ENCODE results near the gene MAPKAP1. TPM values are rescaled to one million over a fixed set of nuclear protein-coding genes. Genes with fewer than 3 reads are reported as not detected.

Gene MAPKAP1
- total and polyA plus RNA-seq, 2 donors: 61.4 to 97.6 TPM

GRCh38 chr9:125652759-125653158, 54.2 kb downstream of the MAPKAP1 start:
- Histone ChIP-seq H3K27ac (ENCODE audit: low read depth) (no peak overlapping the region), H3K4me1 (ENCODE audit: insufficient read depth) (no peaks in the 10 kb centered on the region), H3K4me3 (ENCODE audit: low read depth, low read length) (no peak overlapping the region), H3K36me3 (ENCODE audit: insufficient read depth) (peaks cover 2% of the 10 kb centered on the region)
- DNase-seq (ENCODE audit: extremely low spot score): no peak
- WGBS: 80% methylated on average over 6 of the region's 6 CpGs

- H3K36me3 ChIP-seq (ENCODE audit: insufficient read depth): peaks cover 2% of the 10 kb centered on the region
- 77% methylated on average over 2 of the region's 2 CpGs for WGBS
- no peak overlapping the region for H3K27ac ChIP-seq (ENCODE audit: low read depth)
- H3K4me3 ChIP-seq (ENCODE audit: low read depth, low read length): no peak overlapping the region
- H3K4me1 ChIP-seq (ENCODE audit: insufficient read depth): no peaks in the 10 kb centered on the region
- DNase-seq (ENCODE audit: extremely low spot score): no peak
Observed at GRCh38 chr9:125652233-125652594, 54.8 kb downstream of the MAPKAP1 start.

- H3K4me1 ChIP-seq (ENCODE audit: insufficient read depth): no peaks in the 10 kb centered on the region
- WGBS: 72% methylated on average over 7 of the region's 7 CpGs
- DNase-seq (ENCODE audit: extremely low spot score): no peak
- peaks cover 2% of the 10 kb centered on the region for H3K36me3 ChIP-seq (ENCODE audit: insufficient read depth)
- H3K27ac ChIP-seq (ENCODE audit: low read depth): no peak overlapping the region
- no peak overlapping the region for H3K4me3 ChIP-seq (ENCODE audit: low read depth, low read length)
Observed at GRCh38 chr9:125651576-125652232, 55.3 kb downstream of the MAPKAP1 start.

- no peak for DNase-seq (ENCODE audit: extremely low spot score)
- H3K27ac ChIP-seq (ENCODE audit: low read depth): no peak overlapping the region
- 71% methylated on average over 3 of the region's 3 CpGs for WGBS
- H3K4me3 ChIP-seq (ENCODE audit: low read depth, low read length): no peak overlapping the region
- H3K36me3 ChIP-seq (ENCODE audit: insufficient read depth): peaks cover 2% of the 10 kb centered on the region
- no peaks in the 10 kb centered on the region for H3K4me1 ChIP-seq (ENCODE audit: insufficient read depth)
Observed at GRCh38 chr9:125650271-125650737, 56.7 kb downstream of the MAPKAP1 start.

GRCh38 chr9:125649826-125650225, 57.2 kb downstream of the MAPKAP1 start:
- Histone ChIP-seq H3K27ac (ENCODE audit: low read depth) (no peak overlapping the region), H3K4me1 (ENCODE audit: insufficient read depth) (no peaks in the 10 kb centered on the region), H3K36me3 (ENCODE audit: insufficient read depth) (peaks cover 2% of the 10 kb centered on the region), H3K4me3 (ENCODE audit: low read depth, low read length) (no peak overlapping the region)
- no peak for DNase-seq (ENCODE audit: extremely low spot score)
- WGBS: 91% methylated on average over 4 of the region's 4 CpGs

GRCh38 chr9:125649315-125649714, 57.7 kb downstream of the MAPKAP1 start:
- Histone ChIP-seq H3K4me3 (ENCODE audit: low read depth, low read length) (no peak overlapping the region), H3K36me3 (ENCODE audit: insufficient read depth) (peaks cover 2% of the 10 kb centered on the region), H3K4me1 (ENCODE audit: insufficient read depth) (no peaks in the 10 kb centered on the region), H3K27ac (ENCODE audit: low read depth) (no peak overlapping the region)
- DNase-seq (ENCODE audit: extremely low spot score): no peak
- 86% methylated on average over 6 of the region's 6 CpGs for WGBS

- Histone ChIP-seq H3K27ac (ENCODE audit: low read depth) (no peak overlapping the region), H3K36me3 (ENCODE audit: insufficient read depth) (peaks cover 2% of the 10 kb centered on the region), H3K4me1 (ENCODE audit: insufficient read depth) (no peaks in the 10 kb centered on the region), H3K4me3 (ENCODE audit: low read depth, low read length) (no peak overlapping the region)
- no peak for DNase-seq (ENCODE audit: extremely low spot score)
- WGBS: 69% methylated on average over 1 of the region's 1 CpG
Observed at GRCh38 chr9:125648294-125648693, 58.7 kb downstream of the MAPKAP1 start.

GRCh38 chr9:125646621-125647100, 60.3 kb downstream of the MAPKAP1 start:
- Histone ChIP-seq H3K36me3 (ENCODE audit: insufficient read depth) (no peaks in the 10 kb centered on the region), H3K4me3 (ENCODE audit: low read depth, low read length) (peak overlapping the region; percentile 11), H3K27ac (ENCODE audit: low read depth) (peak overlapping the region; percentile 57), H3K4me1 (ENCODE audit: insufficient read depth) (no peaks in the 10 kb centered on the region)
- DNase-seq (ENCODE audit: extremely low spot score): no peak
- 19% methylated on average over 6 of the region's 6 CpGs for WGBS

- Histone ChIP-seq H3K4me3 (ENCODE audit: low read depth, low read length) (no peak overlapping the region), H3K36me3 (ENCODE audit: insufficient read depth) (no peaks in the 10 kb centered on the region), H3K4me1 (ENCODE audit: insufficient read depth) (no peaks in the 10 kb centered on the region), H3K27ac (ENCODE audit: low read depth) (no peak overlapping the region)
- DNase-seq (ENCODE audit: extremely low spot score): no peak
- WGBS: 40% methylated on average over 1 of the region's 1 CpG
Observed at GRCh38 chr9:125646217-125646616, 60.8 kb downstream of the MAPKAP1 start.

GRCh38 chr9:125644819-125645507, 62.0 kb downstream of the MAPKAP1 start:
- no peak for DNase-seq (ENCODE audit: extremely low spot score)
- H3K36me3 ChIP-seq (ENCODE audit: insufficient read depth): no peaks in the 10 kb centered on the region
- H3K4me3 ChIP-seq (ENCODE audit: low read depth, low read length): no peak overlapping the region
- 95% methylated on average over 7 of the region's 7 CpGs for WGBS
- H3K27ac ChIP-seq (ENCODE audit: low read depth): no peak overlapping the region
- no peaks in the 10 kb centered on the region for H3K4me1 ChIP-seq (ENCODE audit: insufficient read depth)

GRCh38 chr9:125642311-125642710, 64.7 kb downstream of the MAPKAP1 start:
- no peak for DNase-seq (ENCODE audit: extremely low spot score)
- Histone ChIP-seq H3K36me3 (ENCODE audit: insufficient read depth) (no peaks in the 10 kb centered on the region), H3K4me3 (ENCODE audit: low read depth, low read length) (no peak overlapping the region), H3K4me1 (ENCODE audit: insufficient read depth) (no peaks in the 10 kb centered on the region), H3K27ac (ENCODE audit: low read depth) (no peak overlapping the region)
- 99% methylated on average over 1 of the region's 1 CpG for WGBS

GRCh38 chr9:125639057-125639456, 68.0 kb downstream of the MAPKAP1 start:
- no peak for DNase-seq (ENCODE audit: extremely low spot score)
- no peaks in the 10 kb centered on the region for H3K4me1 ChIP-seq (ENCODE audit: insufficient read depth)
- H3K36me3 ChIP-seq (ENCODE audit: insufficient read depth): no peaks in the 10 kb centered on the region
- no peak overlapping the region for H3K27ac ChIP-seq (ENCODE audit: low read depth)
- 96% methylated on average over 4 of the region's 4 CpGs for WGBS
- H3K4me3 ChIP-seq (ENCODE audit: low read depth, low read length): no peak overlapping the region

GRCh38 chr9:125638239-125639045, 68.6 kb downstream of the MAPKAP1 start:
- Histone ChIP-seq H3K36me3 (ENCODE audit: insufficient read depth) (no peaks in the 10 kb centered on the region), H3K4me1 (ENCODE audit: insufficient read depth) (no peaks in the 10 kb centered on the region), H3K4me3 (ENCODE audit: low read depth, low read length) (no peak overlapping the region), H3K27ac (ENCODE audit: low read depth) (no peak overlapping the region)
- WGBS: 85% methylated on average over 7 of the region's 7 CpGs
- no peak for DNase-seq (ENCODE audit: extremely low spot score)
